G401 (cell line): ENCODE measurements around the gene TRAK1. TPM values are rescaled to one million over a fixed set of nuclear protein-coding genes. Genes with fewer than 3 reads are reported as not detected.
A peak's percentile ranks its signal among the peaks of the same experiment; 100 is the strongest.

Source experiments
- DNase-seq: peaks from one replicate; pipeline ENCODE4 v3.0.0-alpha.2; 2015; ENCODE audit warnings: low spot score
- in situ Hi-C: cut with HindIII; loops from 2 replicates; pipeline ENCODE4 v1.10.0; 2016; ENCODE audit warnings: low sequenced_read_pairs, mixed read lengths
- total RNA-seq: library from RNA; depleted of rRNA; stranded (reverse); fragments of >200 nt; shearing (Covaris generic); gene quantifications from 2 replicates; pipeline ENCODE4 v1.2.3, GENCODE V29; 2014

TRAK1 gene
- total RNA-seq, 1 experiment from 2014 or later = 17.6 TPM

DNA sequence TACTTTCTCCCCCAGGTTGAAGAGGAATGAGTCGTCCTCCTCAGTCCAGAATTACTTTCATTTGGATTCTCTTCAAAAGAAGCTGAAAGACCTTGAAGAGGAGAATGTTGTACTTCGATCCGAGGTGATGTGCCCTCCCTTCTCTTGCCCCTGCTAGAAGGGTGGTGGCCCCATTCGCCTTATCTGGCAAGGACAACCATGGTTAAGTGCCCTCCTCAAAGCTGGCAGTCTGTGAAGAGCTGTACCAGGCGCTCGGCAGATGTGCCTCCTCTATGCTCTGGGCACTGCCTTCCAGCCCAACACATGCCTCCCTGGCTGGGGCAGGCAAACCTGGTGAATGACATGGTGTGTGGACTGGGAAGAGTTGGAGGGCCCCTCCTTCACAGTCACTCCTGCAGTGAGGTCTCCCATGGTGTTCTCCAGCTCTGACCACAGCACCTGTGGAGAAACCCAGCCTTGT lies 97.9 kb downstream of the TRAK1 start:
- DNase-seq = no peak
- in situ Hi-C loops = no loop called here

GRCh38 chr3:42189736-42190135 lies 98.6 kb downstream of the TRAK1 start:
- in situ Hi-C loops = no loop called here

GRCh38 chr3:42190701-42191442 lies 99.7 kb downstream of the TRAK1 start:
- in situ Hi-C loops = no loop called here

More at GRCh38 chr3:42189736-42190135, 98.6 kb downstream of the TRAK1 start:
- peak; percentile 36 for DNase-seq

GRCh38 chr3:42191443-42191747 lies 100.2 kb downstream of the TRAK1 start:
- in situ Hi-C loops = no loop called here
- no peak for DNase-seq

More at GRCh38 chr3:42190701-42191442, 99.7 kb downstream of the TRAK1 start:
- DNase-seq = peak; percentile 88

DNA sequence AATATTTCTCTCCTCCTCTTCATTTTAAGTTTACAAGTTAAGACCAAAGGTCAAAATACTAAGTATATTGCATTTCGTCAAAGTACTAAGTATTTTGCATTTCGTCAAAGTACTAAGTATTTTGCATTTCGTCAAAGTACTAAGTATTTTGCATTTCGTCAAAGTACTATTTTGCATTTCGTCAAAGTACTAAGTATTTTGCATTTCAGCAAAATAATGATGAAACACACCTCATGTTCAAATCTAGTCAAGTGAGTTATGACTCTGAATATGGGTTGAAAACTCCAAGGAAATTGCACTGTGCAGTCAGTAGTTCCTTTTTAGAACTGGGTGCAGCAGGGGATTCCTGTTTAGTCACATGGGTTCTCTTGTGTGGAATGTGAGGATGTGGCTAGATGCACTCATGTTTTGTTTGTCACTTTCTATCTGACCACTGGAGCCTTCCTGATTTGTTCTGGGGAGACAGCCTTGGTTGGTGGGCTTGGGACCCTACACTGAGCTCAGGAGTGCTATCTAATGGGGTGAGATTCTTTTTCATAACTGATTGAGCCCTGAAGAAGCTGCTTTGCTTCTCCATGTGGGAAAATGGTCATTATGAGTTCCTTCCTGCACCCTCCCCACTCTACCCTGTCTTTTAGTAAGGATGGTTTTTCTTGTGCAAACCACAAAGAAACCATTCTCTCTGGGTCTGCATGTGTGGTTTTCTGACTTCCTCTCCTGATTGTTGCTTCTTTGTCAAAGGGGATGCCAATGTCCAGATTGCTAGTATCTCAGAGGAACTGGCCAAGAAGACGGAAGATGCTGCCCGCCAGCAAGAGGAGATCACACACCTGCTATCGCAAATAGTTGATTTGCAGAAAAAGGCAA lies 101.4 kb downstream of the TRAK1 start:
- in situ Hi-C loops = no loop called here
- DNase-seq = peak; percentile 51

GRCh38 chr3:42194943-42195510 lies 103.9 kb downstream of the TRAK1 start:
- in situ Hi-C loops = no loop called here
- DNase-seq = no peak

- in situ Hi-C loops = no loop called here
- no peak for DNase-seq
Observed at GRCh38 chr3:42195879-42196330, 104.7 kb downstream of the TRAK1 start.

DNA sequence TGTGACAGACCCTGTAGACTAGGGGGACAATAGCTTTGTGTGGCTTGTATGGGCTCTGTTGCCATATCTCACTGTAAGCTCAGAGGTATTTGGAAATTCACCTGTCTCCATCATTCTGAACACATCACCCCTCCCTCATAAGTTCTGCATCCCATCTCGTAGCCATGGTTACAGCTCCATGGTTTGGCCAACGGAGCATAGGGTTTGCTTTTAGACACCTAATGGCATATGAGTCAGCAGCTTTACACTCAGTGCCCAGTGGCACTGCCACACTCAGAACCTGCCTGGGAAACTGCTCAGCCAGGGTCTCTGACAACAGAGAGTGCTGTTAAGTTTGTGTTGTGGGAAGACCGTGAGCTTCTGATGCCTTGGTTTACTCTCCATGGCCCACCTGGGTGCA lies 107.6 kb downstream of the TRAK1 start:
- DNase-seq = no peak
- in situ Hi-C loops = no loop called here

- DNase-seq = no peak
- in situ Hi-C loops = no loop called here
Observed at GRCh38 chr3:42202217-42202865, 111.2 kb downstream of the TRAK1 start.

- in situ Hi-C loops = no loop called here
- no peak for DNase-seq
Observed at GRCh38 chr3:42204867-42205599, 113.9 kb downstream of the TRAK1 start.

DNA sequence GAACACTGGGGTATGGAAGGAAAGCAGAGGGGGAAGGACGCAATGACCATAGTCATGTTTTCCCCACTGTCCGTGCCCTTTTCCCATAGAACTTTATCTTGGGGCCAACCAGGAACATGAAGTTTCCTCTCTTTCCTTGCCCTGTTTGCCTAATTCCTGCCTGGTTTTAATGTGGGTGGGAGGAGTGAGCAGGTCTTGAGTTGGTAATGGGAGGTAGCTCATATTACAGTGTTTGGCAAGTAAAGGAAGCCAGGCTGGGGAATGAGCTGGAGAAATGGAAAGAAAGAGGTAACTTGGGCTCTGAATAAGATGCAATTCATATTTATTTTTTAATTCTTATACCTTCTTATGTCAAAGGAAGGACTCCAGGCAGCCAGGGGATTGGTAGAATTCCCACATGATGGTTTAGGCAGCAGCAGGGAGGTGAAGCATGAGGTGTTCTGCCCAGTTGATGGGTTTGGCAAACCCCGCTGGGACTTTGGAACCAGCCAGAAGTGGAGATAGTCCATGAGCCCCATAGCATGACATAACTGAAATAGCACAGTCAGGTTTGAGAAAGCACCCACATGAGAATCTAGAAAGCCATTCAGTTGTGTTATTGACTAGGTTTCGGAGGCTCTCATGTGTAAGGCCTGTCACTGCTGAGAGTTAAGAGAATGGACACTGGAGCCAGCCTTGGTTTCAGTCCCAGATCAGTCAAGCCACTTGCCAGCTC lies 114.8 kb downstream of the TRAK1 start:
- in situ Hi-C loops = no loop called here
- no peak for DNase-seq

GRCh38 chr3:42209917-42210316 lies 118.8 kb downstream of the TRAK1 start:
- DNase-seq = no peak
- in situ Hi-C loops = no loop called here

- DNase-seq = no peak
- in situ Hi-C loops = no loop called here
Observed at GRCh38 chr3:42210726-42211125, 119.6 kb downstream of the TRAK1 start.

GRCh38 chr3:42213417-42213816 lies 122.3 kb downstream of the TRAK1 start:
- in situ Hi-C loops = no loop called here
- no peak for DNase-seq

DNA sequence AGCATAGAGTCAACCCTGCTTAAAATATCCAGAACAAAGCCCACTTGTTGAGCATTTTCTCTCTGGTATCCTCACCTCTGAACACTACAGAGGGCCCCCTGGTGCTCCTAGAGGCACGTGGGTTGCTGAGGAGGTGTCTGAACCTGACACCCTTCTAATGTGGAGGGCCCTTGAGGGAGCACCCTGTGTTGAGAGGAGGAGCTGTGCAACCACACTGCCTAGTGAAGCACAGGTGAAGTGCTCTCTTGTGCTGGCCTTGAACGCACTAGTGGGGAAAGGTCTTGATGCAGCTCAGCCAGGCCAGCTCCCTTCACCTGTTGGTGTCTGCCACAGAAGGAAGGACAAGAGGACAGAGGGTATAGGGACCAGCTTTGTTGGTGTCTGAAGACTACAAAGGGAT lies 122.9 kb downstream of the TRAK1 start:
- no peak for DNase-seq
- in situ Hi-C loops = no loop called here

GRCh38 chr3:42214565-42215283 lies 123.6 kb downstream of the TRAK1 start:
- in situ Hi-C loops = no loop called here
- no peak for DNase-seq

DNA sequence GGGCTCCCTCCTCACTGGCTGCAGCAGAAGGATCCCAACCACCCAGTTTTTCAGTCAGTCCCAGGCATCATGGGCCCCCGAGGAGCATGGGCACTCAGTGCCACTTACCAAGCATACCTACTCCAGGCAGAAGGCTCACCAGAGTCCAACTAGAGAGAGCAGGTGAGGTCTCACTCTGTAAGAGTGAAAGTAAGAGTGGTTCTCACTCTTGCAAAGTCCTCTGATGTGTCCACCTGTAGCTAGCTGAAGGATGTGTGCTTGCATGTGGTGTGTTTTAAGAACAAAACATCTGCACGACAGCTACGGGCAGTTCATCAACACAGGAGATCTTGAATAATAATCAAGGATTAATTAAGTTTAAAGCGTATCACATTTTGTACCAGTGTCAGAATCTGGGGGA lies 125.1 kb downstream of the TRAK1 start:
- no peak for DNase-seq
- in situ Hi-C loops = no loop called here

GRCh38 chr3:42216931-42217333 lies 125.8 kb downstream of the TRAK1 start:
- DNase-seq = no peak
- in situ Hi-C loops = no loop called here
